HPDE6-E6E7 (cell line): ENCODE data around the gene KRT3.
A peak's percentile ranks its signal among the peaks of the same experiment; 100 is the strongest.
"Not testable (repeated sequence)": the region's sequence is repeated elsewhere in the genome, so short reads cannot be mapped to it uniquely, and the experiment has no call there.

Source experiments
- DNase-seq: peaks from one replicate; pipeline ENCODE4 v3.0.0; 2011; ENCODE audit warnings: missing footprints; ENCODE audit errors: extremely low spot score

The KRT3 gene

DNA sequence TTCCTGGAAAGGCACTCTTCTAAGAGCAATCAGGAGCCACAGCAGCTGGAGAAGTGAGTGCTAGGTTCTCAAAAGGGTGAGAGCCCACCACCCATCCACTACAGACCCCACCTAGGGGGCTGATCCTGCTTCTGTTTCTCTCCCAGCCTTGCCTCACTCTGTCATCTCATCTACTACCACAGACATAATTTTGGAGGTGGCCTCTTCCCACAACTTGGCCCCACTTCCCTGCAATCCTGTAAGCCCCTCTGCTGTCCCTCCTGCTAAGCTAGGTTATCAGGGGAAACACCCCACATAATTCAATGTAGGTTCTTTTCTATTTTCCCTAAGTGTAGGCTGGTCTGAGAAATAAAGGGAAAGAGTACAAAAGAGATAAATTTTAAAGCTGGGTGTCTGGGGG lies 35.3 kb downstream of the KRT3 start:
- DNase-seq = no peak

DNA sequence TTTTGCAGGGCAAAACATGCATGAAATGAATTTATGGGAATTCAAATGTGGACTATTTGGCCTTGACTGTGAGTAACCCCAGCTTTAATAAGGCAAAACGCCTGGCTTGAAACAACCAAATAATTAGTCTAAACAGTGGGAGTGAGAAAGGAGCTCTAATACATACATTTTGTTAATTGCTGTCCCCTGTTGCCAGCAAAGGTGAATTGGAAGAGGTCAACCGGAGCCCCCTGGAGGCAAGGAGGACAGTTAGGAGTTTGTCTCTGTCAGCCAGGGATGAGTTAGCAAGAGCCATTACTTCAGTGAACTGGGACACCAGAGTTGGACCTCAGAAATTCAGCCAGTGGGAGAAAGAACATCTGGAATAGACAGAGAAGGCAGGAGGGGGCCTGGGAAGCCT lies 36.2 kb downstream of the KRT3 start:
- DNase-seq = no peak

DNA sequence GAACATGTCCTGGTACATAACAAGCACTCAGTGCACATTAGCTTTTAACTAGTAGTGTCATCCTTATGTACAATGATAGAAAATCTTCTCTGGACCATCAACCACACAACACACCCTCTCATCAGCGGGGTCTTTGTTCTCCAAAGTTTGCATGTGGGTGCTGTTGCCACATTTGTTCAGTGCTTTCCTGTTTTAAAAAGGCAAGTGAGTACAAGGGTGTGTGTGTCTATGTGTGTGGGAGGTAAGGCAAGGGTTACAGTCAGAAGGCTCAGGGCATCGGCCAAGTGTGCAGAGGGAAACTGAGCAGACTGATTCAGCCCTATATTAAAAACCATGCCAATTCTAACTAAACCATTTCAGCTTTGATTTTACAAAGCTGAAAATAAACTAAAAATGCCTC lies 36.7 kb downstream of the KRT3 start:
- DNase-seq = no peak

DNA sequence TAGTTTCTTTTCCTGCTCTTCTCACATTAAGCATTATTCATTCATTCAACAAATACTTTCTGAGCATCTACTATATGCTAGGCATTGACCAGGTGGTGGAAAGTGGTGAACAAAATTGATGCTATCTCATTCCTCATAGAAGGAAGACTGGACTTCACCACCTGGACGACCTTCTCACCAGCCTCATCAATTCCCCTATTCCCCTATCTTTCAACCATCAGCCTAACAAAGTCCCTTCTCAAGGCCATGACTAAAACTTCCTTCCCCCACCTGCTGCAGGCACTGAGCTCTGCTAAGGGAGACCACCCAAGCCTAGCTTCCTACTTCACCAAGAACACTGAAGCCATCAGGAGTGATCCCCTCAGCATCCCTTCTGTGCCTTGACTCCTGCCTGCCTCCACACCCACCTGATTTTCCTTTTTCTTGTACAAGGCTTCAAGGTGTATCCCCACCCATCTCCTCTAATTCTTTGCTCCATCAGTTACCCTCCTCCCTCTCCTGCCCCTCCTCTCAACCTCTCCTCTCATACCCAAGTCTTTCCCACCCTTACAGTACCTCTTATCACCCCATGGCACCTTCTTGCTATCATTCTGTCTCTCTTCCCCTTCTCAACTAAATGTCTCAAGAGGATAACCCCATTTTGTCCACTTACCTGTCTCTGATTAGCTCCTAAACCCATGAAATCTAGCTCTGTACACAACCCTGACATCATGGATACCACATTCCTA lies 38.3 kb downstream of the KRT3 start:
- no peak for DNase-seq

DNA sequence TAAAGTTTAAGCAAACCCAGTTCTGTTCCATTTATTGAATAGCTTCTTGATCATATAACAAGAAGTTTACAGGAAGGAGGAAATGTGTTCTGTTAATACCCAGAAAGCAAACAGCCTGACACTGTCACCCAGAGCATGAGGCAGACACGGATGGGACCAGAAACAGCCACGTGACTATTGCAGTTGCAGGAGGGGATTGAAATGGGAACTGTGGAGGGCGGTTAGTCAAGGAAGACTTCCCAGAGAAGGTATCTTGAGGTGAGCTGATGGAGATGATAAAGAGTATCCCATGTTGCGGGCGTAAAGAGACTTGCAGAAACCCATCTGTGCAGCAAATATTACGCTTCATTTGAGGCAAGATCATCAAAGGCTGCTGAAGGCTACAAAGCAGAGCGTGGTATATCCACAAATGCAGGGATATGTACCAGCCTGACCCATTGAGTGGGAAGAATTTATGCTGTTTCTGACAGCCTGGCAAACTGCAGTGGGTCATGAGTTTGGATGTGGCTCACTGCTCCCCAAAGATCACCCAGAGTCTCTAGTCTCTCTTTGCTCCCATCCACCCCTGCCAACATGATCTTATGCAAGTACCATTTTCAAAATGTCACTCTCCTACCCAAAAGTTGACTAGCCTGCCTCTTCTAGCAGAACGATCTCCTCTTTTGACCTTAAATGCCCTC lies 39.5 kb downstream of the KRT3 start:
- DNase-seq = no peak

DNA sequence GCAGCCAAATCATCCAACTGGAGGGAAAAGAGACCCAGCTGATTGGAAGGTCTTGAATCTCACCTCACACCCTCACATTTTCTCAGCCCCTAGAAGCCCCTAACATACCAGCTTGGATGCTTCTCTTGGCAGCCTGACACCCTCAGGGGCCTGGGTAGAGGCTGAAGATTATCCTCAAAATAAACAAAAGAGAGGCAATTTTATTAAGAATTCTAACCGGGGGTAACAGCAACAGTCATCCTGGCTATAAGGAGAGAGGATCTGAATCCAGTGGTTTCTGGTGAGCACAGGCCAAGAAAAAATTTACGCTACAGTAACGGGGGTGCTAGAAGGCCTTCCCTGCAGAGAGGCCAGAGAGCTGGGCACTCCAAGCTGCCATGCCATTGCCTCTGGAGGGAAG lies 40.4 kb downstream of the KRT3 start:
- DNase-seq = no peak

DNA sequence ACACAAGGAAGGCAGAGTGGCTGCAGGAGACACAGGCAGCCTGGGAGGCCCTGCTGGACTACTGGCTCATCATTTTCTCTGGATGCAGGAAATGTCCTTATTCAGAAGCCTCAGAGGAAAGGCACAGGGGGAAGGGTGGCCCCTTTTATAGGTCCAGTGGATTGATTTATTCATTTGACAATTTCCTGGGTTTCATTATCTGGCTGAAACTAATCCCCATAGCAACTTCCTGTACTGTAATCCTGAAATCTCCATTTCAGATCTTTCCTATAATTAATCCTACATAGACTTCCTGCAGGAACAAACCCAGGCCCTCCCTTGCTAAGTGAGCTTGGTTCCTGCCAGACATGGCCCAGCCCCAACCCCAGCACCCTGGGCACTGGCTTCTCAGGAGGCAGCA lies 41.8 kb downstream of the KRT3 start:
- DNase-seq = no peak

DNA sequence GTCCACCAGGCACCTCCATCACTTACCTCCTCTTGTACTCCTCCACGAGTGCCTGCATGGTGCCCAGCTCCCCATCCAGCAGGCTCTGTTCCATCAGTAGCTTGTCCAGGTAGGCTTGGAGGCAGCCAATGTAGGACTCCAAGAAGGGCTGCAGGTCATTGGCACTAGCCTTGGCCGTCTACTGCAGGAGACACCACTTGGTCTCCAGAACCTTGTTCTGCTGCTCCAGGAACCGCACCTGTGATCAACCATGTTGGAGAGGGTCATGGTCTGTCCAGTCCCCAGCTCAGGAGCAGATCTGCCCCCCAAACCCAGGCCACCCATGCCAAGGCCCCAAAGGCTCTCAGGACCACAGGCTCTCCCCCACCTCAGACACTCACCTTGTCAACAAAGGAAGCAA lies 42.6 kb downstream of the KRT3 start:
- no peak for DNase-seq

DNA sequence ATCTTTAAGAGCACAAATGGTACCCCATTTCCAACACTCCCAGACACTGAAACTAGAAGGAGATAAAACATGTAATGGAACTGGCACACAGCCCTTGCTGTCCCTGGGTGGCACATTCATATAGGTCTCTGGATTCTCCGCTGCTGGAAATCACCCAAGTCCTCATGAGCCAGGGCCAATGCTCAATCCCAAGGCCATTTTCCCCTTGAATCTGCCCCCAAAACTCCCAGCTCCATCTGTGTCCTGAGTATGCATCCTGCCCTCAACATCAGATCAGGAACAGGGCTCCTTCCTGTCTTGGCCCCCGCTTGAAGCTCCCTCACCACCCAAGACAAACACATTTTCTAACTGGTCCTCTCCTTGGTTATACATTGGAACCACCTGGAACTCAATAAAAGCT lies 43.4 kb downstream of the KRT3 start:
- DNase-seq = no peak

DNA sequence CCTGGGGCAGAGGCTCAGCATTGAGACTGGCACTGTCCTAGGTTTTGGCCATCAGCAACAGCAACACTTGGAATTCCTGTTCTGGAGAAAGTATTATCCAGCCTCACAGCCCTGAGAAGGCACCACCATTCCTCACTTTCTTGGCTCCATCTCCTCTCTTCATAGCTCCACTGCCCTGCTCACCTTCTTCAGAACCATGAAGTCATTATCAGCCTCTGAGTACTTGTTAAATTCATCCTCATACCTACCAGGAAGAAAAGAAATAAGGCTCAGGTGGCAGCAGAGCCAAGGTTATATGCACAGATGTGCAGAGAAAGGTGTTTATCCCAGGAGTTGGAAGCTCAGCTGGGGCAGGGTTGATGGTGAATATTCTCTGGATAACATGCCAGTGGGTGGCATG lies 44.1 kb downstream of the KRT3 start:
- DNase-seq = no peak

DNA sequence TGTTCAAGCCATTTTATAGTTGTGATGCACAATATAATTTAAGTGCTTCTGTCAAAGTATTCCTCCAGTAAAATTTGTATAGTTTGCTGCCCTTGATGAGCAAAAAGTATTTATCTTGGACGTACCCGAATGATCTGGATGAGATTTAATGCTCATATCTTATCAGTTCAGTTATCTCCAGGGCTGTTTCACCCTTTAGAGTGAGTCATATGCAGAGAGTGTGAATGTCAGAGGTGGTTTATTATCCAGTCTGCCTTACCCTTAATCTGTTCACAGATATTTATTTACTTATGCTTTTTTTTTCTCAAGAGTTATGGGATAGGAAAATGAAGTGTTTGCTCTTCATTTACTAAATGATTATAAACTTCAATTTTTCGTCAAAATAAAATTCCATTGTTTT lies 45.4 kb downstream of the KRT3 start:
- DNase-seq = not testable (repeated sequence)

DNA sequence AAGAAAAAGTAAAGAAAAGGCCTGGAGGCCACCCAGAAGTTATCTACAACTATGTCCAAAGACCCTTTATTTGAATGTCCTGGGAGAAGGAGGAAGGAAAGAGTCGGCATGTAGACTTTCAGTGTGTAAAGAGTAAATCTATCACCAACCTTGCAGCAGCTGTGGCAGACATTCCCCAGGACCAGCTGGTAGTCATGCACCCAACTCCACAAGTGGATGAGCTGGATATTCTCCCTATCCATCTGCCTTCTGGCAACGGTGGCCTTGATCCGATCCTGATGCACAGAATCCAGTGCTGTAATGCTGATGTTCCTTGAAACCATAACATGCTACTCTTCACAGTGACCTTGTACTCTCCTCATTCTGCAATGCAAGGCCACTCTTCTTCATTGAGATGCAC lies 46.1 kb downstream of the KRT3 start:
- DNase-seq = no peak

DNA sequence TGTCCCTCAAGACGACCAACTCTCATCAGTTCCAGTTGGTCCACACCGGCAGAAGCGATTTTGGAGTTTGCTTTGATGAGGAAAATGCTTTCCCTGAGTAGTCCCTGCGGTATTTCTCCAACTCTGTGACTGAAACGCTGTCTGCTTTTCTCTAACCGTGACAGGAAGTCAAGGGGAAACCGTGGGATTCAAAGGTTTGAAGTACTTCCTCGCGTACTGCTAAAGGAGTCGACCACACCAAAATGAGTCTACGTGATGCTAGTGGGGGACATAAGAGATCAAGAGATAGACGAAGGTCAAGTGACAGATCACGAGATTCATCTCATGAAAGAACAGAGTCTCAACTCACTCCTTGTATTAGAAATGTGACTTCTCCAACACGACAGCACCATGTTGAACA lies 47.3 kb downstream of the KRT3 start:
- DNase-seq = no peak

DNA sequence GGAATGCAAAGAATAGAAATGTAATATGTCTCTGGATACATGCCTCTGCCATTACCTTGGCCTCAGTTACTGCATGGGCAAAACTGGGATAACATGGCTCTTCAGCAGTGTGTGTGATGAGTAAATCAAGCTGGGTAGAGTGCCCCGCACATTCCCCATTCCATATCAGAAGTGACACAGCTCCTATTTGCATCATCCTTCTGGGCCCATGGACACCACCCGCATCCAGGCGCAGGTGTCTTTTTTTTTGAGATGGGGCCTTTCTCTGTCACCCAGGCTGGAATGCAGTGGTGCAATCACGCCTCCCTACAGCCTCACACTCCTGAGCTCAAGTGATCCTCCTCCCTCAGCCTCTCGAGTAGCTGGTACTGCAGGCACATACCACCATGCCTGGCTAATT lies 50.4 kb downstream of the KRT3 start:
- DNase-seq = no peak

DNA sequence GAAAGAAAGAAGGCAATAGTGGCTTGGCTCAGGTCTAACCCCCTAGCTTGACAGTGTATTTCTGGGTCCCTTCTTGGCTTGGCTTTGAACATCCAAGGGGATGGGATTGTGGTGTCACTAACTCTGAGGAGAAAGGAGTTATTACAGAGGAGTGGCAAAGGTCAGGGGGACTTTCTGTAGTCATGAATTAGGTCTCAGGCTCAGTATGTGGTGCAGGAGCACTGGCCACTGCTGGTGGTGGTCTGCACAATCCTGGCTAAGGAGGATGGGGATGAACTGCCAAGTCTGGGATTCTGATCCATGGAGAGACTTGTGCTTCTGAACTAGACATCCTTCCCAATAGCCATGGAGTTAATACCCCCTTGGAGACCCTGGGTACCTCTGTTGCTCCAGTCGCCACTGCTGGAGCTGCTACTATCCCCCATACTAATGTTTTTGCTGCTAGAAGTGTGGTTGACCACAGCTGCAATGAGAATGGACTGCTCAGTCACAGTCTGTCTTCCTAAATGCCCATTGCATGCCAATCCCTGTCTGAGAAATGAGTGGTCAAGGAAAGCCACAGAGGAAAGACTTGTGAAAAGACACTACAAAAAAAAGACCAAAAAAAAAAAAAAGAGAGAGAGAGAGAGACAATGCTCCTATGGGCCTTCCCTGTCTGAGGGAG lies 51.3 kb downstream of the KRT3 start:
- no peak for DNase-seq

DNA sequence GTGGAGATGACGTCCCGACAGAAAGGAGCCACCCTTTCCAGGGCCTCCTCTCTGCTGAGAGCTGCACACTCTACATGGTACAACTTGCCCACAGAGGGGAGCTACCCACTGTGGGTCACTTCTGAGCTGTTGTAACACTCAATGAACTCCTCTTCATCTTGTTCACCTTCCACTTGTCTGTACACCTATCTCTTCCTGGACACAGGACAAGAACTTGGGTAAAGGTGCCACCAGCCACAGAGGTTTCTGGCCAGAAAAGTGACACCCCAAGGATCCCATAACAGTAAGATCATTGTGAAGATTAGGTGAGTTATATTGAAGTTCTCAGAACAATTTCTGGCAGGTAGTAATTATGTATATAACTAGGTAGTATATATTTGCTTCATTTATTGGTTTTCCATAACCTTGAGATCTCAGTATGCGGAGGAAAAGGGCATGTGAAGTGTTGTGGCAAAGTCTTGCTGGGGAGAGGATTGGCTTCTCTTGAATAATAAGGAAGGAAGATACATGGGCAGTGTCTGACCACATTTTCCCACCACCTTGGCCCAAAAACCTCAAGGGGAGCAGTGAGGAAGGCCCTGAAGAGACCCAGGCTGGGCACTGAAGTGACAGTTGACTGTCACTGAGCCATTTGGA lies 53.0 kb downstream of the KRT3 start:
- no peak for DNase-seq

DNA sequence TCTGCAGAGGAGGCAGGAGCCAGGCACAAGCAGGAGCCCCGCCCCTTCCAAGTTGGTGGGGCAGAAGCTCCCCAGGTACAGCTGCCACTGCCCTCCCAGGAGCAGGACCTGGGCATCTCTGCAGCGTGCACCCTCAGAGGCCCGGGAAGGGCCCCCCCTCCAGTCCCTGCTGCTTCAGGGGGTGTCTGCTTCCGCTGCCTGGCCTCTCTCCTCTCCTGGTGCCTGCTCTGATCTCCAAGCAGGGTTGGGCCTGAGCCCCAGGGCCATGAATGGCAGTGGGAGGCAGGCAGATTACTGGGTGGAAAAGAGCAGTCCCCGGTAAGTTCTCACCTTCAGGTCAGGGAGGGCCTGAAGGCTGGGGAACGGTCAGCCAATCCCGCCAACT lies 53.7 kb downstream of the KRT3 start:
- no peak for DNase-seq

DNA sequence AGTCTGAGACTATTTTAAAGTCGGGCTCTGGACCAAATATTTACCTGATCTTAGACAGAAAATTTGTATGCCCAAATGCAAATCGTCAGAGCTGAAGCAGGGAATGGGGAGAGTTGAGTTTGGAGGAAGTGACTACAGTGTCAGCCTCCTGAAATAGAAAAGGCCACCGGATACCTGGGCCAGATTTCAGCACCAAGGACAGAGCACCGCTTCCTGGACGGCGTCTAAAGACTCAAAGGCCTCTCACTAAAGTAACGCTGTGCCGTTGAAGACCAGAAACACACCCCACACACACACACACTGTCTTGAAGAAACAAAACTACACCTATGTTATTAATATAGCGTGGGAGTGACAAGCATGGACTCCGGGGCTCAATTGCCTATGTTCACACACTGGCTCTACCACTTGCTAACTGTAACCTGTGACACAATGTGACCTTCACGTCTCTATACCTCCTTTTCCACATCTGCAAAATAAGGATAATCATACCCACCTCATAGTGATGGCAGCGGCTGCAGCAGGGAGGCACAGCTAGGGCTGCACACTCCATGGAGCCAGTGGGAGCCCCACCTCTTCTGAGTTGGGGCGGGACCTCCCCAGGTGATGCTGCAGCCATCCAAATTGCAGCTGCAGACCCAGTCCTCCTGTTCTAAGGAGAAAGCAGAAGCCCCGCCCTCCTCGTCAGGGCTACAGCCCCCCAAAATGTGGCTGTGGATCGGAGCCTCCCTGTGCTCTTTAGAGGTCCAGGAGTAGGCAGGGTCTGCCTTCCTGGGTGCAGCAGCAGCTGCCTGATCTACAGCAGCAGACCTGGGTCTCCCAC lies 54.3 kb downstream of the KRT3 start:
- DNase-seq = peak; percentile 42

DNA sequence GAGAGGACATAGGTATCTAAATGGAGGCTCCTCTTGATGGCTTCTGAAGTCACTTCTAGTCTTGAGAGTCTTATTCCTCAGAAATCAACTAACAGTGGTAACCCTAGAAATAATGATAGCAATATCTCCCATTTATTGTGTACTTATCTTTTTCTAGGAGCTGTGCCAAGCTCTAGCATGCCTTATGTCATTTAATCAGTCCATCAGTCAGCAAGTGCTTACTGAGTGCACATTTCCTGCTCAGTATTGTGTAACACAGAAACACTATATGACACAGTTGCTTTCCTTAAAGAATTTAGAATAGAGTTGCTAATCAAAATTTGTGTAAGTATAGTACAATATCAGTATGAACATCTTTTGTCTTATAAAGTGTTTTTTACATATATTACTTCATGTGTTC lies 55.3 kb downstream of the KRT3 start:
- DNase-seq = peak; percentile 28

DNA sequence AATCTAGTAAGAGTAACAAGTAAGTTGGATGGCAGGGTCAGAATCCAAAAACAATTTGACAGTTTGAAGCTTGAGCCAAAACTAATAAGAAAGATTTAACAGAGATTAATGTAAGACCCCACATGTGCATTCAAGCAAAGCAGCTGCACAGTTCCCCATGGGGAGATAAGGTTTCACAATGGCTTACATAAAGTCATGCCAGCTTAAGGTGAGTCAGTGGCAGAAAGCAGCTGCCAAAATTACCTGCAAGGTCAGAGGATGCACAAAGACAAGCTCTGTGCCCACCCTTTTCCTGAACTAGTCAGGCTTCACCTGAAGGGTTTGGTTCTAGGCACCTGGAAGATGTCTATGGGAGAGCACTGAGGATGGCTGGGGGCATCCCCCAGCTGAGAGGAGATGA lies 56.0 kb downstream of the KRT3 start:
- DNase-seq = no peak
